Uterus (tissue), 4 donors: ENCODE measurements around the gene EDN2. TPM values are rescaled to one million over a fixed set of nuclear protein-coding genes. Genes with fewer than 3 reads are reported as not detected.
A peak's percentile ranks its signal among the peaks of the same experiment; 100 is the strongest.

Experiments used
- DNase-seq, 2 donors: peaks; one replicate each; pipeline ENCODE4 v3.0.0-alpha.2; 2019 to 2020
- H3K27ac ChIP-seq, 2 donors: fragments of 200-600 bp; sonication (generic); 1 replicate in 1 of 2; 2 replicates in 1 of 2; pipeline ENCODE4 v1.5.1; 2016 to 2018
- H3K27me3 ChIP-seq, 2 donors: fragments of 200-600 bp; sonication (generic); one replicate each; pipeline ENCODE4 v1.5.1; 2018 to 2019; ENCODE audit warnings: control low read depth in 1 of 2
- H3K36me3 ChIP-seq, 2 donors: fragments of 200-600 bp; sonication (generic); one replicate each; pipeline ENCODE4 v1.5.1; 2019; ENCODE audit warnings: control low read depth in 1 of 2
- H3K4me1 ChIP-seq, 2 donors: fragments of 200-600 bp; sonication (generic); one replicate each; pipeline ENCODE4 v1.5.1; 2018 to 2019; ENCODE audit warnings: control low read depth in 1 of 2
- H3K4me3 ChIP-seq, 2 donors: fragments of 200-600 bp; sonication (generic); 1 replicate in 1 of 2; 2 replicates in 1 of 2; pipeline ENCODE4 v1.5.1; 2018 to 2019; ENCODE audit warnings: mild to moderate bottlenecking in 1 of 2
- H3K9me3 ChIP-seq, 2 donors: fragments of 200-600 bp; sonication (generic); one replicate each; pipeline ENCODE4 v1.5.1; 2019; ENCODE audit warnings: control low read depth in 1 of 2
- POLR2A ChIP-seq, 2 donors: fragments of 450-650 bp; IDR thresholded peaks; one replicate each; pipeline ENCODE4 v1.6.1; 2016; ENCODE audit warnings: antibody characterized with exemption in 2 of 2, mild to moderate bottlenecking in 1 of 2, moderate library complexity in 1 of 2
- intact Hi-C: fragments of 100-400 bp; cut with DNase I; formaldehyde crosslinking; loops from one replicate; pipeline ENCODE4 v1.15.1; 2023; ENCODE audit warnings: low total_unique reads
- total RNA-seq, 4 donors: library from RNA; depleted of rRNA in 3 of 4; stranded (reverse); fragments of >200 nt in 3 of 4; gene quantifications; one replicate each; pipeline versions ENCODE4 v1.1.0 to v1.2.4, GENCODE V29; 2014 to 2023
- TF ChIP-seq, protein P1 (sequence below), 4 experiments: fragments of 200-600 bp in 2 of 4; fragments of 450-650 bp in 2 of 4; sonication (generic) in 2 of 4; IDR thresholded peaks; one replicate each; pipeline ENCODE4 v1.5.1; 2016 to 2019; ENCODE audit warnings: antibody characterized with exemption in 4 of 4, mild to moderate bottlenecking in 2 of 4, moderate library complexity in 1 of 4
- donor health status: DM: yes; HTN: yes; CAD: no.

Gene EDN2
- total RNA-seq, 4 donors from 2014 or later = 1.6 to 3.7 TPM; not detected in 2

DNA sequence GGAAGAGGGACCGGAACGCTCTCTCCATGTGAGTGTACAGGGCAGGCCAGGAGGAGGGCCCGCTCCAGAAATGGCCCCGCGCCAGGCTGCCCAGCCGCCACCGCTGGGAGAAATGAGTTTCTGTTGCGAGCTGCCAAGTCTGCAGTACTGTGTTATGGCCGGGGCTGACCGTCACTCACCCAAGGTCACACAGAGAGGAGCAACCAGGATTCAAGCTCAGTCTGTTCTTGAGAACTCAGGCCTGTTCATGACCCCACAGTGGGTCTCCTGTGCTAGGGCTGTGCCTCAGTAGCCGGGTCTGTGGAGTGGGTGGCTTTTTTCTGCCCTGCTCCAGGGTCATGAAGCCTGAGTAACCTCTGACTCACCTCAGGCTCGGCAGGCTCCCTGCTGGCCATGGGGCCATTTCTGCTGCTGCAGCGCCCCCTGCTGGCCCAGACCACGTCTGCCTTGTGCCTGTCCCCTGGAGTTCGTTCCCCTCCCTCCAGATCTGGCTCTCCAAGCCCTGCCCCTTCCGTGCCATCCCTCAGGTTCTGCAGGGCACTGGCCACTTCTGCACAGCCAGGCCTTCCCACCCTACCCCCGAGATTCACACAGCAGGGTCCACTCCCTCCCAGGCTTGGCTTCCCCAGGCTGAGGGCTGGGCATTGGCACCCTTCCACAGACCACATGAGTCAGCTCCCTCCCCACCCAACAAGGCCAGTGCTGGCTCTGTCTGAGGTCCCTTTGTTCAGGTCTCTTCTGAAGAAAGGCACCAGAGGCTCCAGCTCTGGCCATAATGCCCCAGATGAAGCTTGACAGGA, 51.8 kb downstream of the EDN2 start:
- no peak for TF ChIP-seq POLR2A (IDR thresholded peaks at IDR 0.05)
- TF ChIP-seq, protein P1, sequence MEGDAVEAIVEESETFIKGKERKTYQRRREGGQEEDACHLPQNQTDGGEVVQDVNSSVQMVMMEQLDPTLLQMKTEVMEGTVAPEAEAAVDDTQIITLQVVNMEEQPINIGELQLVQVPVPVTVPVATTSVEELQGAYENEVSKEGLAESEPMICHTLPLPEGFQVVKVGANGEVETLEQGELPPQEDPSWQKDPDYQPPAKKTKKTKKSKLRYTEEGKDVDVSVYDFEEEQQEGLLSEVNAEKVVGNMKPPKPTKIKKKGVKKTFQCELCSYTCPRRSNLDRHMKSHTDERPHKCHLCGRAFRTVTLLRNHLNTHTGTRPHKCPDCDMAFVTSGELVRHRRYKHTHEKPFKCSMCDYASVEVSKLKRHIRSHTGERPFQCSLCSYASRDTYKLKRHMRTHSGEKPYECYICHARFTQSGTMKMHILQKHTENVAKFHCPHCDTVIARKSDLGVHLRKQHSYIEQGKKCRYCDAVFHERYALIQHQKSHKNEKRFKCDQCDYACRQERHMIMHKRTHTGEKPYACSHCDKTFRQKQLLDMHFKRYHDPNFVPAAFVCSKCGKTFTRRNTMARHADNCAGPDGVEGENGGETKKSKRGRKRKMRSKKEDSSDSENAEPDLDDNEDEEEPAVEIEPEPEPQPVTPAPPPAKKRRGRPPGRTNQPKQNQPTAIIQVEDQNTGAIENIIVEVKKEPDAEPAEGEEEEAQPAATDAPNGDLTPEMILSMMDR (IDR thresholded peaks at IDR 0.05) = peak; percentile 75 to 88 (median 84)
- peak; percentile 79 to 82 for DNase-seq
- H3K36me3 ChIP-seq = no peaks in the 10 kb centered on the region
- peaks cover 0 to 11% of the 10 kb centered on the region in 2 donors for H3K4me1 ChIP-seq
- no peaks in the 10 kb centered on the region for H3K9me3 ChIP-seq
- no peaks in the 10 kb centered on the region for H3K27me3 ChIP-seq
- intact Hi-C loops = no loop called here
- H3K4me3 ChIP-seq = no peak overlapping the region
- peak overlapping the region; percentile 35 to 41 for H3K27ac ChIP-seq

DNA sequence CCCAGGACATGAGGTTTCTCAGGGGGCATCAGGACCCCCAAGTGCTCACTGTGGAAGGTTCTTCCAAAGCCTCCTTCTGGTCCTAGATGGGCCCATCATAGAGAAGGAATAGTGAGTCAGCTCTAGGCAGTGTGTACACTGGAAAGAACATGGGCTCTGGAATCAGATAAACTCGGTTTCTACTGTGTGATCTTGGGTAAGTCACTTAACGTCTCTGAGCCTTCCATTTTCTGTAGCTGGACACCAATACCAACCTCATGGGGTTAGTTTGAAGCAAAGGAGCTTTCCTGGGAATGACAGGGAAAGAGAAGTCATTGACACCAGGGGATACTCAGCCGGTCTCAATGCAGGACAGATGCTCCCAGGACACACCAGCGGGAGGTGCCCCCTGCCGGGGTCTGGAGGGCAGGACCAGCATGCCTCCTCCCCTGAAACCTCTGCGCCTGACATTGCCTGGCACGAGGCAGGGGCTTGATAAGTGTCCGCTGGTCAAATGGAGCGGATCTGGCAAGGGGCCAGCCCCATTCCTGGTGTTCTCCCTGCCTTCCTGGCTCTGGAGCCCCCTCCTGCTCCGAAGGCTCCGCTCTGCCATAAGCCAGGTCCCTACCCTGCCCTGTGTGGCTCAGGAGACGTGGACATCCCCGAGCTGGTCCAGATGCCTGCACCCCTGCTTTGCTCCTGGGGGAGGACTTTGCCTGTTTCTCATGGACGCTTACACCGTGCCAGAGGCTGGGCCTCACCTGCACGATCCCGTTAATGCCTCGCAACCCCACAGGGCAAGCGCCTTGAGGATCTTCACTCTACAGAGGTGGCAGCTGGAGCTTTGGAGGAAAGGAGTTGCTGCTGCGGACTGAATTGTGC, 52.8 kb downstream of the EDN2 start:
- TF ChIP-seq, protein P1 (IDR thresholded peaks at IDR 0.05) = no peak
- no peak for TF ChIP-seq POLR2A (IDR thresholded peaks at IDR 0.05)
- DNase-seq = peak in 1 of 2 donors; percentile 38
- intact Hi-C loops = no loop called here
- Histone ChIP-seq H3K9me3 (no peaks in the 10 kb centered on the region), H3K36me3 (no peaks in the 10 kb centered on the region), H3K27ac (peak overlapping the region in 1 of 2 donors; percentile 41), H3K4me3 (no peak overlapping the region), H3K27me3 (no peaks in the 10 kb centered on the region), H3K4me1 (peaks cover 0 to 11% of the 10 kb centered on the region in 2 donors)

DNA sequence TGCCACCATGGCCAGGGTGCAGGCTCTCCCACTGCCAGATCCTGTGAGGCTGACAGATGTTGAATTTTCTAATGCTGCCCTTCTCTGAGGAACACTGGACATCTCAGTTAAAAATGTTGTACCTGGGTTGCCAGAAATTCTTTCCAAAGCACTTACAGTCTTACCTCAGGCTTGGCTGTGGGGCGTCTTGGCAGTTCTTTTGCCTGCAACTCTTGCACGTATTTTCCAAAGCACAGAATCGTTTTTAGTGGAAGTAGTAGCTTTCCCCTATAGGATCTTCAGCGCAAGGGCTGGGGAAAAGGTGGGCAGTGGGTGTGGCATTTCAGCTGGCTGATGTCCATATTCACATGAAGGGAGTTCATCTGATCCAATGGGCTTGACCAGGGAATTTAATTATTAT, 53.9 kb downstream of the EDN2 start:
- H3K27ac ChIP-seq = no peak overlapping the region
- no peak for DNase-seq
- intact Hi-C loops = no loop called here
- no peak overlapping the region for H3K4me3 ChIP-seq
- H3K4me1 ChIP-seq = peaks cover 0 to 11% of the 10 kb centered on the region in 2 donors
- no peaks in the 10 kb centered on the region for H3K27me3 ChIP-seq
- no peaks in the 10 kb centered on the region for H3K9me3 ChIP-seq
- TF ChIP-seq, protein P1 (IDR thresholded peaks at IDR 0.05) = no peak
- no peak for TF ChIP-seq POLR2A (IDR thresholded peaks at IDR 0.05)
- no peaks in the 10 kb centered on the region for H3K36me3 ChIP-seq

DNA sequence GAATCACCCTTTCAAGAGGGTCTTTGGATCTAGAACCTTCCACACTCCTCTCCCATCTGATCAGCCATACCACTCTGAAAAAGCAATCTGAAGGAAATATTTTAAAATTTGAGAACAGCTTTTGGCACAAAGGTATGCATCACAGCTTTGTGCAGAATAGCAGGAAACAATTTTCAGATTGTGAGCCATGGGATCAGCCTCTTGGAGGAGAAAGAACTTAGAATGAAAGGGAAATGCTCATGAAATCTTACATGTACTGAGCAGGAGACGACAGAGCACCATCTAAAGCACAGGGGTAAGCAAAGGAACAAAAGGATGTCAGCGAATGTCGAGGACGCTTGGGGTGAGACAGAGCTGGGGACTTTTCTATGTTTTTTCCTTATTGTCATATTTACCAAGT, 54.4 kb downstream of the EDN2 start:
- Histone ChIP-seq H3K27ac (no peak overlapping the region), H3K4me3 (no peak overlapping the region), H3K4me1 (peaks cover 0 to 11% of the 10 kb centered on the region in 2 donors), H3K36me3 (no peaks in the 10 kb centered on the region), H3K9me3 (no peaks in the 10 kb centered on the region), H3K27me3 (no peaks in the 10 kb centered on the region)
- no peak for DNase-seq
- intact Hi-C loops = no loop called here
- TF ChIP-seq, protein P1 (IDR thresholded peaks at IDR 0.05) = no peak
- no peak for TF ChIP-seq POLR2A (IDR thresholded peaks at IDR 0.05)

DNA sequence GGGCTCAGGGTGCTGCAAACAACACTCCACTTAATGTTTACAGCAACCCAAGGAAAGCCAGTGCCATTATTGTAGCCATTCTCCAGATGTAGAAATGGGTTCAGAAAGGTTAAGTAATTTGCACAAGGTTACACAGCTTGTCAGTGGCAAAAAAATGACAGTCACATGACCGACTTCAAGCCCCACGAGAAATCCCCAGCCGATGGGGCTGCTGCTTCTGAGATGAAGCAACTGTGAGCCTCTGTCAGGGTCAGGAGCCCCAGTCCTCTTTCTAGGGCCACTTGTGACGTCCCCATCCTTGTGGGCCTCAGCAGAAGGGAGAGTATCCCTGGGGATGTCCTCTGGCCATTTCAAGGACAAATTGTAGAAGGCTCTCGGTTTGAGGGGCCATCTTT, 54.8 kb downstream of the EDN2 start:
- H3K9me3 ChIP-seq = no peaks in the 10 kb centered on the region

More for the DNA sequence above, 54.8 kb downstream of the EDN2 start:
- no peaks in the 10 kb centered on the region for H3K27me3 ChIP-seq
- no peak overlapping the region for H3K27ac ChIP-seq
- H3K36me3 ChIP-seq = no peaks in the 10 kb centered on the region
- TF ChIP-seq POLR2A (IDR thresholded peaks at IDR 0.05) = no peak
- TF ChIP-seq, protein P1 (IDR thresholded peaks at IDR 0.05) = no peak
- H3K4me1 ChIP-seq = peaks cover 0 to 11% of the 10 kb centered on the region in 2 donors
- H3K4me3 ChIP-seq = no peak overlapping the region
- intact Hi-C loops = no loop called here
- DNase-seq = no peak
